HL-60 (cell line): ENCODE data around the gene DTD2.
A peak's percentile ranks its signal among the peaks of the same experiment; 100 is the strongest.

Experiments used
- DNase-seq, 2 experiments: peaks; one replicate each; pipeline ENCODE4 v3.0.0-alpha.2; 2010 to 2020; ENCODE audit warnings: low read depth in 1 of 2, low spot score in 1 of 2
- H3K27ac ChIP-seq: fragments of 250-450 bp; sonication (Bioruptor Pico); replicated peaks from 2 replicates; pipeline ENCODE4 v1.5.1; 2020; ENCODE audit warnings: mild to moderate bottlenecking, moderate library complexity
- H3K27me3 ChIP-seq: fragments of 250-450 bp; sonication (Bioruptor Pico); 2 replicates; pipeline ENCODE4 v1.5.1; 2021; ENCODE audit warnings: mild to moderate bottlenecking, moderate library complexity; ENCODE audit not compliant: insufficient read depth, poor library complexity, severe bottlenecking
- H3K4me3 ChIP-seq: replicated peaks from 2 replicates; pipeline ENCODE4 v1.5.1; 2011; ENCODE audit warnings: mild to moderate bottlenecking, control low read depth, low read length; ENCODE audit not compliant: insufficient read depth
- CTCF ChIP-seq: IDR thresholded peaks from one replicate; pipeline ENCODE4 v1.5.1; 2011; ENCODE audit warnings: low read length, control low read depth, inconsistent platforms; ENCODE audit not compliant: insufficient read depth
- GABPA ChIP-seq: IDR thresholded peaks from 2 replicates; pipeline ENCODE4 v1.6.1; 2012; ENCODE audit warnings: low read depth
- POLR2AphosphoS5 ChIP-seq: IDR thresholded peaks from 2 replicates; pipeline ENCODE4 v1.6.1; 2012; ENCODE audit warnings: low read depth
- REST ChIP-seq: IDR thresholded peaks from 2 replicates; pipeline ENCODE4 v1.6.1; 2012; ENCODE audit warnings: low read depth; ENCODE audit not compliant: insufficient replicate concordance
- SPI1 ChIP-seq: IDR thresholded peaks from 2 replicates; pipeline ENCODE4 v1.6.1; 2012; ENCODE audit warnings: low read depth, mild to moderate bottlenecking, borderline replicate concordance

The DTD2 gene

GRCh38 chr14:31420319-31421111 lies 36.8 kb downstream of the DTD2 start, which contains the start of gene HEATR5A:
TSS of gene HEATR5A (minus strand) at chr14:31420550. CDS start at chr14:31402975, 17,575 bp downstream.
- H3K27ac ChIP-seq, result peak within 1 kb of the TSS; percentile 88
- TF ChIP-seq REST (peak; percentile 63), GABPA (no peak), POLR2AphosphoS5 (peak; percentile 84), SPI1 (no peak)
- peak within 1 kb of the TSS; percentile 86 for H3K4me3 ChIP-seq
- peak; percentile 84 to 93 for DNase-seq
- no peaks in the 10 kb centered on the region for H3K27me3 ChIP-seq

- Histone ChIP-seq H3K27me3 (no peaks in the 10 kb centered on the region), H3K4me3 (peak overlapping the region; percentile 86), H3K27ac (peak overlapping the region; percentile 88)
- no peak for DNase-seq
- TF ChIP-seq CTCF, result no peak
- no peak for TF ChIP-seq SPI1
- TF ChIP-seq GABPA, result no peak
- TF ChIP-seq POLR2AphosphoS5, result no peak
- TF ChIP-seq REST, result no peak
Observed at GRCh38 chr14:31419967-31420318, 37.4 kb downstream of the DTD2 start.

- peak; percentile 16; the same call in 1 of the 2 replicates for TF ChIP-seq SPI1
- TF ChIP-seq GABPA, result no peak
- no peak for DNase-seq
- Histone ChIP-seq H3K27me3 (no peaks in the 10 kb centered on the region), H3K4me3 (peak overlapping the region; percentile 86), H3K27ac (peak overlapping the region; percentile 88)
Observed at GRCh38 chr14:31419179-31419966, 37.9 kb downstream of the DTD2 start.

- Histone ChIP-seq H3K27me3 (no peaks in the 10 kb centered on the region), H3K4me3 (no peak overlapping the region), H3K27ac (no peak overlapping the region)
- DNase-seq, result no peak
- TF ChIP-seq SPI1, result peak; percentile 83
- TF ChIP-seq GABPA, result no peak
Observed at GRCh38 chr14:31418440-31418839, 38.9 kb downstream of the DTD2 start.

GRCh38 chr14:31414190-31414833 lies 43.0 kb downstream of the DTD2 start:
- Histone ChIP-seq H3K4me3 (no peak overlapping the region), H3K27me3 (no peaks in the 10 kb centered on the region), H3K27ac (0 out of 2 replicates have a peak overlapping the region, but pooled peaks have one; percentile 8)
- TF ChIP-seq POLR2AphosphoS5 (no peak), GABPA (no peak), REST (no peak), CTCF (no peak), SPI1 (no peak)
- DNase-seq, result no peak
